ENCODE data around the gene RSBN1L. TPM values are rescaled to one million over a fixed set of nuclear protein-coding genes. Genes with fewer than 3 reads are reported as not detected.

RSBN1L gene
- total RNA-seq, 1 experiment from 2014 or later, result 21.4 TPM

DNA sequence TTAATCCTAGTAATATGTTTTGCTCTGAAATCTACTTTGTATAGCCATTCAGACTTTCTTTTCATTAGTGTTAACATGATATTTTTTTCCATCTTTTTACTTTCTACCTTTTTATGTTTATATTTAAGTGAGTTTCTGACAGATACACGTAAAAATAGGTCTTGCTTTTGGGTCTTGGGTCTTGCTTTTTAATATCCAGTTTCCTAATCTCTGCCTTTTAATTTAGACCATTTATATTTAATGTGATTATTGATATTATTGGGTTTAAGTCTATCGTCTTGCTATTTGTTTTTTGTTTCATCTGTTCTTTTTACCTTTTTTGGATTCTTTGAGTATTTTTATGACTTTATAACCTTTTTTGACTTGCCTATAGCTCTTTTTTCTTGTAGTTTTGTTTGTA is 110.2 kb downstream of the RSBN1L start:
- POLR2A ChIA-PET, result no interaction called here
- Histone ChIP-seq H3K4me1 (peaks cover 16% of the 10 kb centered on the region), H3K27me3 (replicated peaks; ENCODE audit: control insufficient read depth, insufficient read depth, low read length) (no peaks in the 10 kb centered on the region), H3K4me3 (ENCODE audit: low read depth, low read length) (no peak overlapping the region), H3K36me3 (ENCODE audit: control insufficient read depth, insufficient read depth, low read length) (no peaks in the 10 kb centered on the region), H3K9me3 (peaks cover 21% of the 10 kb centered on the region)
- peaks cover 12% of the 10 kb centered on the region for H3K4me1 Mint-ChIP-seq (ENCODE audit: low read depth, unreplicated experiment)
- H3K27ac Mint-ChIP-seq (ENCODE audit: unreplicated experiment), result no peak overlapping the region
- no TSS peak for BruUV-seq (replicated peaks)
- TF ChIP-seq, protein P1, sequence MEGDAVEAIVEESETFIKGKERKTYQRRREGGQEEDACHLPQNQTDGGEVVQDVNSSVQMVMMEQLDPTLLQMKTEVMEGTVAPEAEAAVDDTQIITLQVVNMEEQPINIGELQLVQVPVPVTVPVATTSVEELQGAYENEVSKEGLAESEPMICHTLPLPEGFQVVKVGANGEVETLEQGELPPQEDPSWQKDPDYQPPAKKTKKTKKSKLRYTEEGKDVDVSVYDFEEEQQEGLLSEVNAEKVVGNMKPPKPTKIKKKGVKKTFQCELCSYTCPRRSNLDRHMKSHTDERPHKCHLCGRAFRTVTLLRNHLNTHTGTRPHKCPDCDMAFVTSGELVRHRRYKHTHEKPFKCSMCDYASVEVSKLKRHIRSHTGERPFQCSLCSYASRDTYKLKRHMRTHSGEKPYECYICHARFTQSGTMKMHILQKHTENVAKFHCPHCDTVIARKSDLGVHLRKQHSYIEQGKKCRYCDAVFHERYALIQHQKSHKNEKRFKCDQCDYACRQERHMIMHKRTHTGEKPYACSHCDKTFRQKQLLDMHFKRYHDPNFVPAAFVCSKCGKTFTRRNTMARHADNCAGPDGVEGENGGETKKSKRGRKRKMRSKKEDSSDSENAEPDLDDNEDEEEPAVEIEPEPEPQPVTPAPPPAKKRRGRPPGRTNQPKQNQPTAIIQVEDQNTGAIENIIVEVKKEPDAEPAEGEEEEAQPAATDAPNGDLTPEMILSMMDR (IDR thresholded peaks at IDR 0.05; ENCODE audit: insufficient read depth in 1 of 2, low read depth in 1 of 2, low read length in 1 of 2, severe bottlenecking in 1 of 2, unreplicated experiment in 1 of 2), result no peak
- no peak for DNase-seq
- H3K27me3 Mint-ChIP-seq (ENCODE audit: insufficient read depth, unreplicated experiment), result no peaks in the 10 kb centered on the region
- peaks cover 33% of the 10 kb centered on the region for H3K9me3 Mint-ChIP-seq (ENCODE audit: unreplicated experiment)
- CTCF ChIA-PET, result no interaction called here
- H3K4me3 Mint-ChIP-seq (ENCODE audit: unreplicated experiment), result no peak overlapping the region
- no peaks in the 10 kb centered on the region for H3K36me3 Mint-ChIP-seq (ENCODE audit: insufficient read depth, unreplicated experiment)
- intact Hi-C loops (cut with micrococcal nuclease; ENCODE audit: unreplicated experiment), result no loop called here

- Histone ChIP-seq H3K4me1 (peaks cover 33% of the 10 kb centered on the region), H3K9me3 (peaks cover 21% of the 10 kb centered on the region), H3K4me3 (ENCODE audit: low read depth, low read length) (no peak overlapping the region), H3K27me3 (replicated peaks; ENCODE audit: control insufficient read depth, insufficient read depth, low read length) (no peaks in the 10 kb centered on the region), H3K36me3 (ENCODE audit: control insufficient read depth, insufficient read depth, low read length) (no peaks in the 10 kb centered on the region)
- TF ChIP-seq, protein P1 (IDR thresholded peaks at IDR 0.05; ENCODE audit: insufficient read depth in 1 of 2, low read depth in 1 of 2, low read length in 1 of 2, severe bottlenecking in 1 of 2, unreplicated experiment in 1 of 2), result no peak
- H3K9me3 Mint-ChIP-seq (ENCODE audit: unreplicated experiment), result peaks cover 33% of the 10 kb centered on the region
- DNase-seq, result no peak
- no peaks in the 10 kb centered on the region for H3K27me3 Mint-ChIP-seq (ENCODE audit: insufficient read depth, unreplicated experiment)
- H3K4me1 Mint-ChIP-seq (ENCODE audit: low read depth, unreplicated experiment), result peaks cover 21% of the 10 kb centered on the region
- no peak overlapping the region for H3K4me3 Mint-ChIP-seq (ENCODE audit: unreplicated experiment)
- no TSS peak for BruUV-seq (replicated peaks)
- intact Hi-C loops (cut with micrococcal nuclease; ENCODE audit: unreplicated experiment), result no loop called here
- ChIA-PET CTCF (no interaction called here), POLR2A (no interaction called here)
- peaks cover 5% of the 10 kb centered on the region for H3K36me3 Mint-ChIP-seq (ENCODE audit: insufficient read depth, unreplicated experiment)
- no peak overlapping the region for H3K27ac Mint-ChIP-seq (ENCODE audit: unreplicated experiment)
Observed at GRCh38 chr7:77808517-77808916, 112.3 kb downstream of the RSBN1L start.

GRCh38 chr7:77811516-77812289 is 115.4 kb downstream of the RSBN1L start:
- Histone ChIP-seq H3K4me1 (peaks cover 39% of the 10 kb centered on the region), H3K27me3 (replicated peaks; ENCODE audit: control insufficient read depth, insufficient read depth, low read length) (no peaks in the 10 kb centered on the region), H3K9me3 (peaks cover 11% of the 10 kb centered on the region), H3K4me3 (ENCODE audit: low read depth, low read length) (no peak overlapping the region), H3K36me3 (ENCODE audit: control insufficient read depth, insufficient read depth, low read length) (no peaks in the 10 kb centered on the region)
- peak overlapping the region; percentile 69 for H3K27ac Mint-ChIP-seq (ENCODE audit: unreplicated experiment)
- CTCF ChIA-PET, result interaction anchor here (0.6 to 0.7 kb wide), 2 partner anchors 13 to 515 kb away, joined by 3 read pairs; partner anchors contain the start of genes PHTF2 and TMEM60
- H3K36me3 Mint-ChIP-seq (ENCODE audit: insufficient read depth, unreplicated experiment), result peaks cover 8% of the 10 kb centered on the region
- peaks cover 23% of the 10 kb centered on the region for H3K4me1 Mint-ChIP-seq (ENCODE audit: low read depth, unreplicated experiment)
- BruUV-seq (replicated peaks), result no TSS peak
- H3K9me3 Mint-ChIP-seq (ENCODE audit: unreplicated experiment), result peaks cover 24% of the 10 kb centered on the region
- peak in 1 of 2 experiments; percentile 43 for DNase-seq
- no peaks in the 10 kb centered on the region for H3K27me3 Mint-ChIP-seq (ENCODE audit: insufficient read depth, unreplicated experiment)
- POLR2A ChIA-PET, result interaction anchor here (1.0 kb wide), 1 partner anchor 13 kb away, joined by 7 read pairs; the partner anchor contains the start of genes PHTF2 and TMEM60
- H3K4me3 Mint-ChIP-seq (ENCODE audit: unreplicated experiment), result peak overlapping the region; percentile 60
- TF ChIP-seq, protein P1 (IDR thresholded peaks at IDR 0.05; ENCODE audit: insufficient read depth in 1 of 2, low read depth in 1 of 2, low read length in 1 of 2, severe bottlenecking in 1 of 2, unreplicated experiment in 1 of 2), result no peak
- intact Hi-C loops (cut with micrococcal nuclease; ENCODE audit: unreplicated experiment), result loop anchor here (1.0 to 2.0 kb wide), 3 partner anchors 13 to 55 kb away; partner anchors contain the start of genes PHTF2 and TMEM60

Data from Caco-2 (cell line).